Measurements from ENCODE around the gene KCNIP2. TPM values are rescaled to one million over a fixed set of nuclear protein-coding genes. Genes with fewer than 3 reads are reported as not detected.

KCNIP2 gene
- total RNA-seq, 1 donor from 2014 or later = 3.0 TPM

DNA sequence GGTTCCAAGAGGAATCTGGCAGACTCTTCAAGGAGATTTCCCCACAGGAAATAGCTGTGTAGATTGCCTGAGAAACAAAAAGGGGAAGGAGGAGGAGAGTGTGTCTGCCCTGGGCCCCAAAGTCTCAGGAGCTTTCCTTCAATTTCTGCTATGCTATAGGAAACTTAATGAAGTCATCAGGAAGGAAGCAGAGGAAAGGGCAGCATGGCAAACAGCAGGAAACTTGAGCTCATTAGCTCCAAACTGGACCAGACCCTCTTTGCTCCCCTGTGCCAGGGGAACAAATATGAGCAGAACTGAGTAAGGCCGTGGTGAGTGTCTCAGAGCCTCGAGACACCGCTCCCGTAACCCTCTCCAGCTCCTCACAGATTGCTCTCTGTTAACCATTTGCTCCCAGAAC is 4.8 kb upstream of the KCNIP2 start:
- Histone ChIP-seq H3K36me3 (peaks cover 19% of the 10 kb centered on the region), H3K4me1 (peaks cover 5% of the 10 kb centered on the region), H3K9me3 (no peaks in the 10 kb centered on the region), H3K27ac (no peak overlapping the region), H3K4me3 (no peak overlapping the region), H3K27me3 (no peaks in the 10 kb centered on the region)
- ATAC-seq = peak; percentile 68
- no peak for DNase-seq
- TF ChIP-seq, protein P1, sequence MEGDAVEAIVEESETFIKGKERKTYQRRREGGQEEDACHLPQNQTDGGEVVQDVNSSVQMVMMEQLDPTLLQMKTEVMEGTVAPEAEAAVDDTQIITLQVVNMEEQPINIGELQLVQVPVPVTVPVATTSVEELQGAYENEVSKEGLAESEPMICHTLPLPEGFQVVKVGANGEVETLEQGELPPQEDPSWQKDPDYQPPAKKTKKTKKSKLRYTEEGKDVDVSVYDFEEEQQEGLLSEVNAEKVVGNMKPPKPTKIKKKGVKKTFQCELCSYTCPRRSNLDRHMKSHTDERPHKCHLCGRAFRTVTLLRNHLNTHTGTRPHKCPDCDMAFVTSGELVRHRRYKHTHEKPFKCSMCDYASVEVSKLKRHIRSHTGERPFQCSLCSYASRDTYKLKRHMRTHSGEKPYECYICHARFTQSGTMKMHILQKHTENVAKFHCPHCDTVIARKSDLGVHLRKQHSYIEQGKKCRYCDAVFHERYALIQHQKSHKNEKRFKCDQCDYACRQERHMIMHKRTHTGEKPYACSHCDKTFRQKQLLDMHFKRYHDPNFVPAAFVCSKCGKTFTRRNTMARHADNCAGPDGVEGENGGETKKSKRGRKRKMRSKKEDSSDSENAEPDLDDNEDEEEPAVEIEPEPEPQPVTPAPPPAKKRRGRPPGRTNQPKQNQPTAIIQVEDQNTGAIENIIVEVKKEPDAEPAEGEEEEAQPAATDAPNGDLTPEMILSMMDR (IDR thresholded peaks at IDR 0.05) = no peak
- intact Hi-C loops (cut with DNase I) = no loop called here

- H3K36me3 ChIP-seq = peaks cover 14% of the 10 kb centered on the region
- no peak overlapping the region for H3K4me3 ChIP-seq
- no peak for DNase-seq
- peaks cover 13% of the 10 kb centered on the region for H3K4me1 ChIP-seq
- no peak overlapping the region for H3K27ac ChIP-seq
- no peaks in the 10 kb centered on the region for H3K27me3 ChIP-seq
- TF ChIP-seq, protein P1 (IDR thresholded peaks at IDR 0.05) = no peak
- intact Hi-C loops (cut with DNase I) = no loop called here
- no peak for ATAC-seq
- H3K9me3 ChIP-seq = no peaks in the 10 kb centered on the region
Observed at GRCh38 chr10:101845893-101846292, 2.3 kb upstream of the KCNIP2 start.

- Histone ChIP-seq H3K27me3 (no peaks in the 10 kb centered on the region), H3K36me3 (peaks cover 5% of the 10 kb centered on the region), H3K4me3 (no peak overlapping the region), H3K27ac (no peak overlapping the region), H3K9me3 (no peaks in the 10 kb centered on the region), H3K4me1 (peaks cover 17% of the 10 kb centered on the region)
- TF ChIP-seq, protein P1 (IDR thresholded peaks at IDR 0.05) = no peak
- intact Hi-C loops (cut with DNase I) = no loop called here
- no peak for DNase-seq
- no peak for ATAC-seq
Observed at GRCh38 chr10:101841826-101842225, 1.8 kb downstream of the KCNIP2 start.

- intact Hi-C loops (cut with DNase I) = no loop called here
- ATAC-seq (peak; percentile 90), DNase-seq (peak; percentile 89)
- Histone ChIP-seq H3K4me1 (peaks cover 17% of the 10 kb centered on the region), H3K4me3 (peak overlapping the region; percentile 39), H3K36me3 (no peaks in the 10 kb centered on the region), H3K27ac (no peak overlapping the region), H3K27me3 (no peaks in the 10 kb centered on the region), H3K9me3 (no peaks in the 10 kb centered on the region)
- TF ChIP-seq, protein P1 (IDR thresholded peaks at IDR 0.05) = peak; percentile 90
Observed at GRCh38 chr10:101840741-101841453, 2.7 kb downstream of the KCNIP2 start.

GRCh38 chr10:101840102-101840684 is 3.4 kb downstream of the KCNIP2 start:
- peaks cover 17% of the 10 kb centered on the region for H3K4me1 ChIP-seq
- no peaks in the 10 kb centered on the region for H3K36me3 ChIP-seq
- peak overlapping the region; percentile 39 for H3K4me3 ChIP-seq
- TF ChIP-seq, protein P1 (IDR thresholded peaks at IDR 0.05) = no peak
- intact Hi-C loops (cut with DNase I) = no loop called here
- H3K27ac ChIP-seq = no peak overlapping the region
- DNase-seq (no peak), ATAC-seq (no peak)
- H3K9me3 ChIP-seq = no peaks in the 10 kb centered on the region
- H3K27me3 ChIP-seq = no peaks in the 10 kb centered on the region
